ENCODE results near the gene INPP5A. TPM values are rescaled to one million over a fixed set of nuclear protein-coding genes. Genes with fewer than 3 reads are reported as not detected.
A peak's percentile ranks its signal among the peaks of the same experiment; 100 is the strongest.

Gene INPP5A
- total RNA-seq, 2 donors from 2014 or later: 20.7 to 26.7 TPM

DNA sequence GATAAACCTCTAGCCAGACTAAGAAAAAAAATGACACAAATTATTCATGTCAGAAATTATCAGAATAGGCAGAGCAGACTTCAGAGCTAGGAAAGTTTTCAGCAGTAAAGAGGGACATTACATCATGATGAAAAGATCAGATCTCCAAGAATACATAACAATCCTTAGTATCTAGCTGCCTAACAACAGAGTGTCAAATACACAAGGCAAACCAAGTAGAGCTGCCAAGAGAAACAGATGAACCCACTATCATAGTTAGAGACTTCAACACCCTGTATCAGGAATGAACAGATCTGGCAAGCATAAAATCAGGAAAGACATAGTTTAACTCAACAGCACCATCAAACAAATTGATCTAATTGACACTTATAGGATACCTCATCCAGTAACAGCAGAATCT lies 156.1 kb downstream of the INPP5A start:
- H3K9me3 Mint-ChIP-seq: peaks cover 9% of the 10 kb centered on the region

GRCh38 chr10:132696204-132696603 lies 158.6 kb downstream of the INPP5A start:
- WGBS, 2 experiments (ENCODE audit: insufficient coverage in 1 of 2, insufficient read length in 1 of 2): 88 to 94% methylated on average over 2 of the region's 2 CpGs
- Mint-ChIP-seq H3K4me1 (no peaks in the 10 kb centered on the region), H3K36me3 (ENCODE audit: low read depth) (peaks cover 6% of the 10 kb centered on the region), H3K4me3 (no peak overlapping the region), H3K27ac (no peak overlapping the region), H3K9me3 (peaks cover 9% of the 10 kb centered on the region), H3K27me3 (ENCODE audit: insufficient read depth) (no peaks in the 10 kb centered on the region)
- Histone ChIP-seq H3K9ac (ENCODE audit: extremely low read depth, low read length, poor library complexity, severe bottlenecking) (no peak overlapping the region), H3K27ac (ENCODE audit: low read depth, low read length) (no peak overlapping the region), H3K9me3 (ENCODE audit: control insufficient read depth, low read length) (peaks cover 22% of the 10 kb centered on the region), H3K27me3 (ENCODE audit: control insufficient read depth, insufficient read depth, low read length, poor library complexity, severe bottlenecking) (no peaks in the 10 kb centered on the region), H3K36me3 (ENCODE audit: control insufficient read depth, insufficient read depth, low read length) (no peaks in the 10 kb centered on the region), H3K4me1 (ENCODE audit: control insufficient read depth, insufficient read depth, low read length) (no peaks in the 10 kb centered on the region), H3K4me3 (ENCODE audit: low read length) (no peak overlapping the region)
- no peak for TF ChIP-seq CTCF (conservative IDR thresholded peaks at IDR 0.05)
- DNase-seq: peak; percentile 3

More for the DNA sequence above, 156.1 kb downstream of the INPP5A start:
- Histone ChIP-seq H3K9me3 (ENCODE audit: control insufficient read depth, low read length) (peaks cover 22% of the 10 kb centered on the region), H3K9ac (ENCODE audit: extremely low read depth, low read length, poor library complexity, severe bottlenecking) (no peak overlapping the region), H3K36me3 (ENCODE audit: control insufficient read depth, insufficient read depth, low read length) (no peaks in the 10 kb centered on the region), H3K4me3 (ENCODE audit: low read length) (no peak overlapping the region), H3K27ac (ENCODE audit: low read depth, low read length) (no peak overlapping the region), H3K4me1 (ENCODE audit: control insufficient read depth, insufficient read depth, low read length) (no peaks in the 10 kb centered on the region), H3K27me3 (ENCODE audit: control insufficient read depth, insufficient read depth, low read length, poor library complexity, severe bottlenecking) (no peaks in the 10 kb centered on the region)
- Mint-ChIP-seq H3K27me3 (ENCODE audit: insufficient read depth) (no peaks in the 10 kb centered on the region), H3K4me1 (no peaks in the 10 kb centered on the region), H3K36me3 (ENCODE audit: low read depth) (peaks cover 10% of the 10 kb centered on the region), H3K4me3 (no peak overlapping the region), H3K27ac (no peak overlapping the region)
- no peak for DNase-seq
- no peak for TF ChIP-seq CTCF (conservative IDR thresholded peaks at IDR 0.05)

DNA sequence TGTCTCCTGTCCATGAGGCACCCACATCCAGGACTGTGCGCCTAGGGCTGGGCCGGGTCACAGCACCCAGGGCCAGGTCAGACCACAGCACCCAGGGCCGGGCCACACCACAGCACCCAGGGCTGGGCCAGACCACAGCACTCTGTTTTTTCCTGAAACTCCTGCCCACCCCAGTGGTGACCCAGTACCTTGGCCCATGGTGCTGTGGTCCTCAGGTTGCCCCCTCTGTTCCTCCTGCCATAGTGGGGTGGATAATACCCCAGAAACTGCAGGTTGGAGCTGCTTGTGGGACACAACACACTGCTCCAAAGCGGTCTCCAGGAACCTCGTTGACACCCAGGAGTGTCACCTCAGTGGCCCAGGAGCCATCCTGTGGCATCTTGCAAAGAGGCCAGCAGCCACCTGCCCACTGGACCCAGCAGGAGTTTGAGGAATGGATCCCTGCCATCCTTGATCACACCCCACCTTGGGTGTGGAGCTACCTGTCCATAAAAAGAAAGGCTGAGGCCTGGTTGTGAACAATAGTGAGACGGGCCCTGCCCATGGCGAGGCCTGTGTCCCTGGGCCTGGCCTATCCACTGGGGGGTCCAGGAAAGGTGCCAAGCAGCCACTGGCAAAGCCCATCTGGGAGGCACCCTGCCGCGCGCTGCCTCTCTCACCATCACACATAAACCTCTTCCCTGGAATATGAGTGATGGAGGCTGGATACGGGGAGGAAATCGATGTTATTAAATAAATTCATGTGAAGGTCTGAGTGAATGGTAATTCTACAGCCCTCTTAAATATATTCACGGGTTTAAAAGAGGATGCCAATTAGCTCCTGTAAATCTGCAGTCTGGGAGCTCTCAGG lies 159.4 kb downstream of the INPP5A start:
- H3K4me3 Mint-ChIP-seq: no peak overlapping the region
- 94 to 98% methylated on average over 7 to 8 of the region's 13 CpGs for WGBS, 2 experiments (ENCODE audit: insufficient coverage in 1 of 2, insufficient read length in 1 of 2)
- peak; percentile 30 for DNase-seq
- Histone ChIP-seq H3K4me1 (ENCODE audit: control insufficient read depth, insufficient read depth, low read length) (no peaks in the 10 kb centered on the region), H3K9me3 (ENCODE audit: control insufficient read depth, low read length) (peaks cover 22% of the 10 kb centered on the region), H3K27me3 (ENCODE audit: control insufficient read depth, insufficient read depth, low read length, poor library complexity, severe bottlenecking) (no peaks in the 10 kb centered on the region), H3K4me3 (ENCODE audit: low read length) (no peak overlapping the region), H3K9ac (ENCODE audit: extremely low read depth, low read length, poor library complexity, severe bottlenecking) (no peak overlapping the region), H3K36me3 (ENCODE audit: control insufficient read depth, insufficient read depth, low read length) (no peaks in the 10 kb centered on the region), H3K27ac (ENCODE audit: low read depth, low read length) (no peak overlapping the region)
- H3K9me3 Mint-ChIP-seq: peaks cover 7% of the 10 kb centered on the region
- H3K4me1 Mint-ChIP-seq: no peaks in the 10 kb centered on the region
- H3K36me3 Mint-ChIP-seq (ENCODE audit: low read depth): peaks cover 2% of the 10 kb centered on the region
- no peak overlapping the region for H3K27ac Mint-ChIP-seq
- no peak for TF ChIP-seq CTCF (conservative IDR thresholded peaks at IDR 0.05)
- no peaks in the 10 kb centered on the region for H3K27me3 Mint-ChIP-seq (ENCODE audit: insufficient read depth)
